Measurements from ENCODE around the gene LIMK2.

Gene LIMK2

GRCh38 chr22:31272522-31273446, 60.7 kb downstream of the LIMK2 start:
- ChIA-PET CTCF (interaction anchor here (0.6 to 2.2 kb wide), 25 partner anchors 9 to 190 kb away, joined by 3 to 19 read pairs (median 4); partner anchors contain the start of genes LIMK2, PIK3IP1 and RNF185), POLR2A (interaction anchor here (1.0 to 1.6 kb wide), 6 partner anchors 18 to 112 kb away, joined by 3 to 6 read pairs (median 4); partner anchors contain the start of genes LIMK2, PIK3IP1 and RNF185)
- peak; percentile 81 for DNase-seq (ENCODE audit: extremely low spot score)
- no peak for TF ChIP-seq ARNT (IDR thresholded peaks at IDR 0.05)
- TF ChIP-seq ELF4 (IDR thresholded peaks at IDR 0.05), result no peak
- TF ChIP-seq LEF1 (IDR thresholded peaks at IDR 0.05; ENCODE audit: borderline replicate concordance), result no peak
- no peak for TF ChIP-seq CTBP1 (IDR thresholded peaks at IDR 0.05; ENCODE audit: borderline replicate concordance)
- TF ChIP-seq ZNF384 (IDR thresholded peaks at IDR 0.05), result no peak
- TF ChIP-seq SP1 (IDR thresholded peaks at IDR 0.05), result no peak
- TF ChIP-seq SUZ12 (IDR thresholded peaks at IDR 0.05), result no peak
- TF ChIP-seq HDGF (IDR thresholded peaks at IDR 0.05; ENCODE audit: borderline replicate concordance), result no peak
- no peak for TF ChIP-seq PKNOX1 (IDR thresholded peaks at IDR 0.05)
- no peak for TF ChIP-seq FOXA1 (IDR thresholded peaks at IDR 0.05)
- TF ChIP-seq BHLHE40 (IDR thresholded peaks at IDR 0.05; ENCODE audit: borderline replicate concordance), result no peak
- no peak for TF ChIP-seq TARDBP (IDR thresholded peaks at IDR 0.05)
- TF ChIP-seq FOXK2 (IDR thresholded peaks at IDR 0.05), result no peak
- TF ChIP-seq NFRKB (IDR thresholded peaks at IDR 0.05), result no peak
- TF ChIP-seq FOXM1 (IDR thresholded peaks at IDR 0.05; ENCODE audit: borderline replicate concordance), result no peak
- no peak for TF ChIP-seq L3MBTL2 (conservative IDR thresholded peaks at IDR 0.05)

DNA sequence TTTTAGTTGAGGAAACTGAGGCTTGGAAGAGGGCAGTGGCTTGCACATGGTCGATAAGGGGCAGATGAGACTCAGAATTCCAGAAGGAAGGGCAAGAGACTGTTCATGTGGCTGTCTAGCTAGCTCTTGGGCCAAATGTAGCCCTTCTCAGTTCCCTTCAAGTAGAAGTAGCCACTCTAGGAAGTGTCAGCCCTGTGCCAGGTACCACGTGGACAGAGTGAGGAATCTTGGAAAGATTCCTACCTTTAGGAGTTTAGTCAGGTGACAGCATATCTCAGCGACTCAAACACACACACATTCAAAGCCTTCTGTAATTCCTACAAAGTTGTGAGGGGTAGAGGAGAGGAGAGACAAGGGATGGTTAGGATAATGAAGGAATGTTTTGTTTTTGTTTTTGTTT, 61.9 kb downstream of the LIMK2 start:
- TF ChIP-seq SUZ12 (IDR thresholded peaks at IDR 0.05) (no peak), ELF4 (IDR thresholded peaks at IDR 0.05) (no peak), TARDBP (IDR thresholded peaks at IDR 0.05) (no peak), ZNF384 (IDR thresholded peaks at IDR 0.05) (no peak), CTBP1 (IDR thresholded peaks at IDR 0.05; ENCODE audit: borderline replicate concordance) (no peak), HDGF (IDR thresholded peaks at IDR 0.05; ENCODE audit: borderline replicate concordance) (no peak), ARNT (IDR thresholded peaks at IDR 0.05) (no peak), PKNOX1 (IDR thresholded peaks at IDR 0.05) (no peak), NFRKB (IDR thresholded peaks at IDR 0.05) (no peak), SP1 (IDR thresholded peaks at IDR 0.05) (no peak), FOXM1 (IDR thresholded peaks at IDR 0.05; ENCODE audit: borderline replicate concordance) (no peak), L3MBTL2 (conservative IDR thresholded peaks at IDR 0.05) (no peak), LEF1 (IDR thresholded peaks at IDR 0.05; ENCODE audit: borderline replicate concordance) (no peak)
- no peak for DNase-seq (ENCODE audit: extremely low spot score)
- POLR2A ChIA-PET, result interaction anchor here (1.6 kb wide), 1 partner anchor 17 kb away, joined by 4 read pairs; no protein-coding TSS in a partner anchor
- CTCF ChIA-PET, result interaction anchor here (1.6 to 2.2 kb wide), 3 partner anchors 12 to 62 kb away, joined by 7 to 19 read pairs (median 12); partner anchors contain the start of gene LIMK2

- TF ChIP-seq FOXK2 (IDR thresholded peaks at IDR 0.05), result no peak
- TF ChIP-seq ELF4 (IDR thresholded peaks at IDR 0.05), result no peak
- TF ChIP-seq TARDBP (IDR thresholded peaks at IDR 0.05), result no peak
- no peak for TF ChIP-seq ZNF384 (IDR thresholded peaks at IDR 0.05)
- no peak for TF ChIP-seq SP1 (IDR thresholded peaks at IDR 0.05)
- TF ChIP-seq FOXM1 (IDR thresholded peaks at IDR 0.05; ENCODE audit: borderline replicate concordance), result no peak
- no peak for TF ChIP-seq SUZ12 (IDR thresholded peaks at IDR 0.05)
- TF ChIP-seq FOXA1 (IDR thresholded peaks at IDR 0.05), result no peak
- no peak for TF ChIP-seq PKNOX1 (IDR thresholded peaks at IDR 0.05)
- no peak for TF ChIP-seq BHLHE40 (IDR thresholded peaks at IDR 0.05; ENCODE audit: borderline replicate concordance)
- TF ChIP-seq CTBP1 (IDR thresholded peaks at IDR 0.05; ENCODE audit: borderline replicate concordance), result no peak
- no peak for TF ChIP-seq NFRKB (IDR thresholded peaks at IDR 0.05)
- no peak for TF ChIP-seq LEF1 (IDR thresholded peaks at IDR 0.05; ENCODE audit: borderline replicate concordance)
- no peak for TF ChIP-seq ARNT (IDR thresholded peaks at IDR 0.05)
- TF ChIP-seq L3MBTL2 (conservative IDR thresholded peaks at IDR 0.05), result no peak
- TF ChIP-seq HDGF (IDR thresholded peaks at IDR 0.05; ENCODE audit: borderline replicate concordance), result no peak
- ChIA-PET POLR2A (no interaction called here), CTCF (no interaction called here)
- no peak for DNase-seq (ENCODE audit: extremely low spot score)
Observed at GRCh38 chr22:31275018-31275417, 62.9 kb downstream of the LIMK2 start.

GRCh38 chr22:31275576-31275975, 63.5 kb downstream of the LIMK2 start:
- POLR2A ChIA-PET, result no interaction called here
- DNase-seq (ENCODE audit: extremely low spot score), result no peak
- CTCF ChIA-PET, result no interaction called here
- no peak for TF ChIP-seq ZNF384 (IDR thresholded peaks at IDR 0.05)
- no peak for TF ChIP-seq BHLHE40 (IDR thresholded peaks at IDR 0.05; ENCODE audit: borderline replicate concordance)
- TF ChIP-seq L3MBTL2 (conservative IDR thresholded peaks at IDR 0.05), result no peak
- TF ChIP-seq NFRKB (IDR thresholded peaks at IDR 0.05), result no peak
- TF ChIP-seq SP1 (IDR thresholded peaks at IDR 0.05), result no peak
- no peak for TF ChIP-seq FOXA1 (IDR thresholded peaks at IDR 0.05)
- TF ChIP-seq SUZ12 (IDR thresholded peaks at IDR 0.05), result no peak
- TF ChIP-seq FOXK2 (IDR thresholded peaks at IDR 0.05), result no peak

- POLR2A ChIA-PET, result interaction anchor here (3.5 kb wide), 1 partner anchor 15 kb away, joined by 13 read pairs; the partner anchor contains the start of gene PIK3IP1
- CTCF ChIA-PET, result no interaction called here
- no peak for DNase-seq (ENCODE audit: extremely low spot score)
- TF ChIP-seq HDGF (IDR thresholded peaks at IDR 0.05; ENCODE audit: borderline replicate concordance) (no peak), L3MBTL2 (conservative IDR thresholded peaks at IDR 0.05) (no peak), NFRKB (IDR thresholded peaks at IDR 0.05) (no peak), TARDBP (IDR thresholded peaks at IDR 0.05) (no peak)
Observed at GRCh38 chr22:31276426-31277167, 64.5 kb downstream of the LIMK2 start.
